ENCODE results near the gene GPSM3. TPM values are rescaled to one million over a fixed set of nuclear protein-coding genes. Genes with fewer than 3 reads are reported as not detected.

The GPSM3 gene
- total RNA-seq, 1 experiment from 2014 or later, result 10.4 TPM

- TSS peak; percentile 6 for BruUV-seq (replicated peaks)
- H3K4me3 ChIP-seq, result no peak overlapping the region
- CTCF ChIA-PET, result interaction anchor here (0.6 kb wide), 1 partner anchor 36 kb away, joined by 3 read pairs; no protein-coding TSS in a partner anchor
Measured at GRCh38 chr6:32179766-32180405, 12.6 kb downstream of the GPSM3 start.

DNA sequence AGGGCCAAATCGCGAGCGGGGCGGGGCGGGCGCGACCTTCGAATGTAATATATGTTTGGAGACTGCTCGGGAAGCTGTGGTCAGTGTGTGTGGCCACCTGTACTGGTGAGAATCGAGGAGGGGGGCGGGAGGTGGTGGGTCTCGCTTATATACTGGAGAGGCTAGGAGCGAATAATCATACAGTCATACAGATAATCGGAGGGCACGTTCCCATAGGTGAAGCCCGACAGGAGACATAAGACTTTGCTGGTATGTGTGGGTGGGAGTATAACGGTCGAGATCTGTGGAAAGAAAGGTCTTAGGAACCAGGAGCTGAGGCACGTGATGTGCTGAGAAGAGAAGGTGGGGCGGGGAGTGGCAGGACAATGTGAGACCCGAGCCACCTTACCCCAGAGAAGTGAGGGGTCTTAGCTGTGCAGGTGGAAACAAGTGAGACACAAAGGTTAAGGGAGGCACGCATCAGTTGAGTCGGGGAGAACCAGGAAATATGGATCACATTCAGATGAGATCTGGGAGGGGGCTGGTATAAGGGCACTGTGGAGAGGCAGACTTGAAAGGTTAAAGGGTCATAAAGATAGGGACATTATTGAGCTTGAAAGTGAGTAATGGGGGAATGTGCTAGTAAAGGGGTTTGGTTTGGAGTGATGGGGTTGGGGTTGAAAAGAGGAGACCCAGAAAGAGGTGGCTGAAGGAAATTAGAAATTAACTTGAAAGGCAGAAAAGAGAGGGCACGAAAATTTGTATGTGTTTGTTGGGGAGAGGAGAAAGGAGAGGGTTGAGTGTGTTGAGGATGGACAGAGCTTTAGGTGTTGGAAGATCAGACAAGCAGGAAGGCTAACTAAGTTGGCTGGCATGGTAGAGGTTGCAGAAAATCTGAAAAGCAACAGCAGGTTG, 13.6 kb downstream of the GPSM3 start:
- ChIA-PET CTCF (interaction anchor here (0.6 to 0.7 kb wide), 2 partner anchors 35 to 60 kb away, joined by 3 read pairs; no protein-coding TSS in a partner anchor), POLR2A (ENCODE audit: unreplicated experiment) (interaction anchor here (0.6 to 0.7 kb wide), 2 partner anchors 43 to 1553 kb away, joined by 3 to 5 read pairs; no protein-coding TSS in a partner anchor)
- peak overlapping the region; percentile 83 for H3K4me2 ChIP-seq
- H3K79me2 ChIP-seq (ENCODE audit: low read depth), result peaks cover 29% of the 10 kb centered on the region
- H3K27ac ChIP-seq, result 0 out of 2 replicates have a peak overlapping the region, but pooled peaks have one; percentile 86
- peaks cover 21% of the 10 kb centered on the region; the same call in 1 of the 2 replicates for H3F3A ChIP-seq (ENCODE audit: insufficient read depth, low read depth)
- H3K9me3 ChIP-seq (ENCODE audit: insufficient read depth, low read depth), result no peaks in the 10 kb centered on the region
- H3K4me1 ChIP-seq (replicated peaks; ENCODE audit: insufficient read depth), result peaks cover 24% of the 10 kb centered on the region
- no peak for TF ChIP-seq CTCF (conservative IDR thresholded peaks at IDR 0.05)
- no peak for TF ChIP-seq EZH2 (IDR thresholded peaks at IDR 0.05; ENCODE audit: low read depth)
- H3K36me3 ChIP-seq (ENCODE audit: low read depth), result no peaks in the 10 kb centered on the region
- H3K9me2 ChIP-seq (ENCODE audit: insufficient read depth), result no peaks in the 10 kb centered on the region
- H3K27me3 ChIP-seq (ENCODE audit: insufficient read depth, low read depth), result no peaks in the 10 kb centered on the region
- H3K4me3 ChIP-seq, result peak overlapping the region; percentile 98
- no peak for DNase-seq
- no TSS peak for BruUV-seq (replicated peaks)
- H2AFZ ChIP-seq, result peak overlapping the region; percentile 72
- intact Hi-C loops (cut with micrococcal nuclease; ENCODE audit: unreplicated experiment), result loop anchor here (1.0 to 10.0 kb wide), 3 partner anchors 12 to 514 kb away; partner anchors contain the start of genes C6orf47, CSNK2B, GPANK1 and LY6G5B
- H4K20me1 ChIP-seq (ENCODE audit: insufficient read depth), result no peaks in the 10 kb centered on the region

More at GRCh38 chr6:32179766-32180405, 12.6 kb downstream of the GPSM3 start:
- no peaks in the 10 kb centered on the region for H3K9me3 ChIP-seq (ENCODE audit: insufficient read depth, low read depth)
- peaks cover 20% of the 10 kb centered on the region for H3K79me2 ChIP-seq (ENCODE audit: low read depth)
- H3K27ac ChIP-seq, result no peak overlapping the region
- no peaks in the 10 kb centered on the region for H3K36me3 ChIP-seq (ENCODE audit: low read depth)
- no peaks in the 10 kb centered on the region for H4K20me1 ChIP-seq (ENCODE audit: insufficient read depth)
- H3K9me2 ChIP-seq (ENCODE audit: insufficient read depth), result no peaks in the 10 kb centered on the region
- peaks cover 21% of the 10 kb centered on the region; the same call in 1 of the 2 replicates for H3F3A ChIP-seq (ENCODE audit: insufficient read depth, low read depth)
- intact Hi-C loops (cut with micrococcal nuclease; ENCODE audit: unreplicated experiment), result loop anchor here (10.0 kb wide), 1 partner anchor 515 kb away; the partner anchor contains the start of genes C6orf47, CSNK2B, GPANK1 and LY6G5B
- no peaks in the 10 kb centered on the region for H3K27me3 ChIP-seq (ENCODE audit: insufficient read depth, low read depth)
- DNase-seq, result no peak
- H2AFZ ChIP-seq, result no peak overlapping the region
- peaks cover 21% of the 10 kb centered on the region for H3K4me1 ChIP-seq (replicated peaks; ENCODE audit: insufficient read depth)
- H3K4me2 ChIP-seq, result peak overlapping the region; percentile 83; the same call in 1 of the 2 replicates
- TF ChIP-seq EZH2 (IDR thresholded peaks at IDR 0.05; ENCODE audit: low read depth) (no peak), CTCF (conservative IDR thresholded peaks at IDR 0.05) (no peak)
- POLR2A ChIA-PET (ENCODE audit: unreplicated experiment), result interaction anchor here (0.7 kb wide), 1 partner anchor 1552 kb away, joined by 3 read pairs; no protein-coding TSS in a partner anchor

Measured in PC-9 (cell line).